Activated CD8-positive, alpha-beta memory T cell treated with anti-CD3 and anti-CD28 coated beads, Interleukin-2, amount 50 U/mL, for 1 hour (primary cell): ENCODE results near the gene DHX34.
A peak's percentile ranks its signal among the peaks of the same experiment; 100 is the strongest.
"Not testable (repeated sequence)": the region's sequence is repeated elsewhere in the genome, so short reads cannot be mapped to it uniquely, and the experiment has no call there.

Experiments used
- DNase-seq: peaks from one replicate; pipeline ENCODE4 v3.0.0-alpha.2; 2020; ENCODE audit errors: extremely low read depth

DHX34 gene

GRCh38 chr19:47387623-47388022 is 38.5 kb downstream of the DHX34 start:
- DNase-seq = not testable (repeated sequence)

- DNase-seq = not testable (repeated sequence)
Measured at GRCh38 chr19:47388721-47389120, 39.6 kb downstream of the DHX34 start.

GRCh38 chr19:47389150-47389556 is 40.0 kb downstream of the DHX34 start:
- no peak for DNase-seq

- no peak for DNase-seq
Measured at GRCh38 chr19:47390533-47391488, 41.7 kb downstream of the DHX34 start.

GRCh38 chr19:47391510-47392223 is 42.6 kb downstream of the DHX34 start:
- peak; percentile 31 for DNase-seq

- no peak for DNase-seq
Measured at GRCh38 chr19:47398707-47399597, 49.8 kb downstream of the DHX34 start.

- DNase-seq = no peak
Measured at GRCh38 chr19:47402504-47402903, 53.4 kb downstream of the DHX34 start.

- no peak for DNase-seq
Measured at GRCh38 chr19:47404334-47405196, 55.5 kb downstream of the DHX34 start.

- DNase-seq = no peak
Measured at GRCh38 chr19:47405197-47405550, 56.1 kb downstream of the DHX34 start.

GRCh38 chr19:47405854-47406417 is 56.8 kb downstream of the DHX34 start:
- DNase-seq = no peak

GRCh38 chr19:47406711-47407416 is 57.7 kb downstream of the DHX34 start:
- no peak for DNase-seq

GRCh38 chr19:47407417-47407774 is 58.3 kb downstream of the DHX34 start:
- DNase-seq = no peak

GRCh38 chr19:47408156-47408938 is 59.2 kb downstream of the DHX34 start:
- no peak for DNase-seq

GRCh38 chr19:47411101-47411500 is 62.0 kb downstream of the DHX34 start:
- DNase-seq = no peak

GRCh38 chr19:47411696-47412095 is 62.6 kb downstream of the DHX34 start:
- DNase-seq = not testable (repeated sequence)

- no peak for DNase-seq
Measured at GRCh38 chr19:47413941-47414340, 64.8 kb downstream of the DHX34 start.

- no peak for DNase-seq
Measured at GRCh38 chr19:47414469-47414868, 65.4 kb downstream of the DHX34 start.

GRCh38 chr19:47415953-47416642 is 67.0 kb downstream of the DHX34 start:
- no peak for DNase-seq

- DNase-seq = no peak
Measured at GRCh38 chr19:47416643-47416985, 67.5 kb downstream of the DHX34 start.
